GM19023 (cell line): ENCODE measurements around the gene FOXN1.
"Not testable (repeated sequence)": the region's sequence is repeated elsewhere in the genome, so short reads cannot be mapped to it uniquely, and the experiment has no call there.

Experiments used
- ATAC-seq: cut with Tn5 transposase; IDR thresholded peaks from one replicate; pipeline ENCODE4 v1.9.1; 2021; ENCODE audit warnings: mild to moderate bottlenecking, moderate library complexity; ENCODE audit not compliant: unreplicated experiment

FOXN1 gene

GRCh38 chr17:28522281-28522680 lies 16.1 kb downstream of the FOXN1 start:
- not testable (repeated sequence) for ATAC-seq

- ATAC-seq: no peak
Observed at GRCh38 chr17:28523186-28523585, 17.0 kb downstream of the FOXN1 start.

GRCh38 chr17:28523876-28524275 lies 17.7 kb downstream of the FOXN1 start:
- no peak for ATAC-seq

- no peak for ATAC-seq
Observed at GRCh38 chr17:28524476-28525424, 18.6 kb downstream of the FOXN1 start.

- ATAC-seq: no peak
Observed at GRCh38 chr17:28526381-28526780, 20.2 kb downstream of the FOXN1 start.

- no peak for ATAC-seq
Observed at GRCh38 chr17:28527181-28527681, 21.1 kb downstream of the FOXN1 start.

- no peak for ATAC-seq
Observed at GRCh38 chr17:28527859-28528258, 21.7 kb downstream of the FOXN1 start.

GRCh38 chr17:28528327-28529012 lies 22.3 kb downstream of the FOXN1 start:
- no peak for ATAC-seq

GRCh38 chr17:28529013-28529400 lies 22.9 kb downstream of the FOXN1 start:
- ATAC-seq: no peak

GRCh38 chr17:28530250-28530649 lies 24.1 kb downstream of the FOXN1 start:
- no peak for ATAC-seq

GRCh38 chr17:28530926-28531325 lies 24.8 kb downstream of the FOXN1 start:
- ATAC-seq: no peak

- no peak for ATAC-seq
Observed at GRCh38 chr17:28532050-28532960, 26.2 kb downstream of the FOXN1 start.

GRCh38 chr17:28533091-28533807 lies 27.1 kb downstream of the FOXN1 start:
- ATAC-seq: no peak

- ATAC-seq: no peak
Observed at GRCh38 chr17:28534740-28535375, 28.7 kb downstream of the FOXN1 start.

- no peak for ATAC-seq
Observed at GRCh38 chr17:28536532-28537218, 30.5 kb downstream of the FOXN1 start.

GRCh38 chr17:28537219-28537610 lies 31.1 kb downstream of the FOXN1 start:
- no peak for ATAC-seq

- ATAC-seq: no peak
Observed at GRCh38 chr17:28538296-28538895, 32.2 kb downstream of the FOXN1 start.

- no peak for ATAC-seq
Observed at GRCh38 chr17:28540231-28540630, 34.1 kb downstream of the FOXN1 start.

GRCh38 chr17:28541439-28541838 lies 35.3 kb downstream of the FOXN1 start:
- no peak for ATAC-seq
